Uterus (tissue), 4 donors: Measurements from ENCODE around the gene MRM1. TPM values are rescaled to one million over a fixed set of nuclear protein-coding genes. Genes with fewer than 3 reads are reported as not detected.
A peak's percentile ranks its signal among the peaks of the same experiment; 100 is the strongest.
"Not testable (repeated sequence)": the region's sequence is repeated elsewhere in the genome, so short reads cannot be mapped to it uniquely, and the experiment has no call there.

Experiments used
- DNase-seq, 2 donors: peaks; one replicate each; pipeline ENCODE4 v3.0.0-alpha.2; 2019 to 2020
- H3K27ac ChIP-seq, 2 donors: fragments of 200-600 bp; sonication (generic); 1 replicate in 1 of 2; 2 replicates in 1 of 2; pipeline ENCODE4 v1.5.1; 2016 to 2018
- H3K27me3 ChIP-seq, 2 donors: fragments of 200-600 bp; sonication (generic); one replicate each; pipeline ENCODE4 v1.5.1; 2018 to 2019; ENCODE audit warnings: control low read depth in 1 of 2
- H3K36me3 ChIP-seq, 2 donors: fragments of 200-600 bp; sonication (generic); one replicate each; pipeline ENCODE4 v1.5.1; 2019; ENCODE audit warnings: control low read depth in 1 of 2
- H3K4me1 ChIP-seq, 2 donors: fragments of 200-600 bp; sonication (generic); one replicate each; pipeline ENCODE4 v1.5.1; 2018 to 2019; ENCODE audit warnings: control low read depth in 1 of 2
- H3K4me3 ChIP-seq, 2 donors: fragments of 200-600 bp; sonication (generic); 1 replicate in 1 of 2; 2 replicates in 1 of 2; pipeline ENCODE4 v1.5.1; 2018 to 2019; ENCODE audit warnings: mild to moderate bottlenecking in 1 of 2
- H3K9me3 ChIP-seq, 2 donors: fragments of 200-600 bp; sonication (generic); one replicate each; pipeline ENCODE4 v1.5.1; 2019; ENCODE audit warnings: control low read depth in 1 of 2
- POLR2A ChIP-seq, 2 donors: fragments of 450-650 bp; IDR thresholded peaks; one replicate each; pipeline ENCODE4 v1.6.1; 2016; ENCODE audit warnings: antibody characterized with exemption in 2 of 2, mild to moderate bottlenecking in 1 of 2, moderate library complexity in 1 of 2
- intact Hi-C: fragments of 100-400 bp; cut with DNase I; formaldehyde crosslinking; loops from one replicate; pipeline ENCODE4 v1.15.1; 2023; ENCODE audit warnings: low total_unique reads
- total RNA-seq, 4 donors: library from RNA; depleted of rRNA in 3 of 4; stranded (reverse); fragments of >200 nt in 3 of 4; gene quantifications; one replicate each; pipeline versions ENCODE4 v1.1.0 to v1.2.4, GENCODE V29; 2014 to 2023
- TF ChIP-seq, protein P1 (sequence below), 4 experiments: fragments of 200-600 bp in 2 of 4; fragments of 450-650 bp in 2 of 4; sonication (generic) in 2 of 4; IDR thresholded peaks; one replicate each; pipeline ENCODE4 v1.5.1; 2016 to 2019; ENCODE audit warnings: antibody characterized with exemption in 4 of 4, mild to moderate bottlenecking in 2 of 4, moderate library complexity in 1 of 4
- donor health status: DM: yes; HTN: yes; CAD: no.

MRM1 gene
- total RNA-seq, 4 donors from 2014 or later: 3.7 to 8.5 (median 4.6) TPM; not detected in 1

DNA sequence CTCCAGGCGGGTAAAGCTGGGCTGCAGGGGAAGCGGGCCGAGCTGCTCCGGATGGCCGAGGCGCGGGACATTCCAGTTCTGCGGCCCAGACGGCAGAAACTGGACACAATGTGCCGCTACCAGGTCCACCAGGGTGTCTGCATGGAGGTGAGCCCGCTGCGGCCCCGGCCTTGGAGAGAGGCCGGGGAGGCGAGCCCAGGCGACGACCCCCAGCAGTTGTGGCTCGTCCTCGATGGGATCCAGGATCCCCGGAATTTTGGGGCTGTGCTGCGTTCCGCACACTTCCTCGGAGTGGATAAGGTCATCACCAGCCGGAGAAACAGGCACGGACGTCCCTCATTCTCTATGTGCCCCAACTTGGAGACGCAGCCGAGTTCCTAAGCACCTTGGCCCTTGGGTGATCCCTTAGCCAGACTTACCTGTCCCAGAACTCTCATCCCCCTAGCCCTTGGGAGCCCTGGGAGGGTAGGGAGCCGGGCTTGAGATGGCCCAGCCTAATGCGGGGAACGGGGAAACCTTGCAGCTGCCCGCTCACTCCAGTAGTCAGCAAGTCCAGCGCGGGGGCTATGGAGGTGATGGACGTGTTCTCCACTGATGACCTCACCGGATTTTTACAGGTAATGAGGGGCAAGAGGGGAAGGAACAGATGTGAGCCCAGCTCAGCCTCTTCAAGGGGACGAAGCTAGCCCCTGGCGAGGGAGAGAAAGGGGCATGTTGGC lies 806 bp downstream of the MRM1 start:
- peak; percentile 22 to 24 for DNase-seq

DNA sequence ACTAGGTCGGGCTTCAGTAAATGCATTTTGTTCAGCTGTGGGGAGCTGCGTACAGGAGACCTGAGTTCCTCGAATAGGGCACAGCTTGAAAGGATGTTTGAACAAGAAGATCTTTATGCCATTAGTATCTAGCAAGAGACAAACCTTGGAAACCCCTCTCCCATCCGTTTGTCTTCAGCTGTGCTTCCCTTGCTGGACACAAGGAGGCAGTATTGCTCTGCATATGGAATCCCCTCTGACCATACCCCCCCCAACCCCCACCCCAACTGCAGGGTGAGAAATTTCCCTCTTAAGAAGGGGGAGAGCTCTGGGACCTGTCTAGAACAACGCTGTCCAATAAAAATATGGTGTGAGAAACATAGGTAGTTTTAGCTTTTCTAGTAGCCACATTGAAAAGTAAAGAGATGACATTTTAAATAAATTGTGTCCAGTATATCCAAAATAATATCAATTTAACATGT lies 1.6 kb downstream of the MRM1 start:
- intact Hi-C loops: loop anchor here (10.0 kb wide), 1 partner anchor 442 kb away; no protein-coding TSS in a partner anchor
- DNase-seq: peak; percentile 36 to 65
- H3K27me3 ChIP-seq: no peaks in the 10 kb centered on the region
- no peaks in the 10 kb centered on the region for H3K9me3 ChIP-seq
- no peak for TF ChIP-seq POLR2A (IDR thresholded peaks at IDR 0.05)
- TF ChIP-seq, protein P1, sequence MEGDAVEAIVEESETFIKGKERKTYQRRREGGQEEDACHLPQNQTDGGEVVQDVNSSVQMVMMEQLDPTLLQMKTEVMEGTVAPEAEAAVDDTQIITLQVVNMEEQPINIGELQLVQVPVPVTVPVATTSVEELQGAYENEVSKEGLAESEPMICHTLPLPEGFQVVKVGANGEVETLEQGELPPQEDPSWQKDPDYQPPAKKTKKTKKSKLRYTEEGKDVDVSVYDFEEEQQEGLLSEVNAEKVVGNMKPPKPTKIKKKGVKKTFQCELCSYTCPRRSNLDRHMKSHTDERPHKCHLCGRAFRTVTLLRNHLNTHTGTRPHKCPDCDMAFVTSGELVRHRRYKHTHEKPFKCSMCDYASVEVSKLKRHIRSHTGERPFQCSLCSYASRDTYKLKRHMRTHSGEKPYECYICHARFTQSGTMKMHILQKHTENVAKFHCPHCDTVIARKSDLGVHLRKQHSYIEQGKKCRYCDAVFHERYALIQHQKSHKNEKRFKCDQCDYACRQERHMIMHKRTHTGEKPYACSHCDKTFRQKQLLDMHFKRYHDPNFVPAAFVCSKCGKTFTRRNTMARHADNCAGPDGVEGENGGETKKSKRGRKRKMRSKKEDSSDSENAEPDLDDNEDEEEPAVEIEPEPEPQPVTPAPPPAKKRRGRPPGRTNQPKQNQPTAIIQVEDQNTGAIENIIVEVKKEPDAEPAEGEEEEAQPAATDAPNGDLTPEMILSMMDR (IDR thresholded peaks at IDR 0.05): peak; percentile 47 to 74 (median 52)
- no peak overlapping the region for H3K27ac ChIP-seq
- peak overlapping the region; percentile 70 to 84 for H3K4me3 ChIP-seq
- H3K4me1 ChIP-seq: peaks cover 0 to 8% of the 10 kb centered on the region in 2 donors
- H3K36me3 ChIP-seq: no peaks in the 10 kb centered on the region

More for the DNA sequence above, 806 bp downstream of the MRM1 start:
- Histone ChIP-seq H3K27ac (peak overlapping the region in 1 of 2 donors; percentile 77), H3K4me3 (peak overlapping the region; percentile 70 to 84), H3K36me3 (no peaks in the 10 kb centered on the region), H3K9me3 (no peaks in the 10 kb centered on the region), H3K4me1 (peaks cover 0 to 8% of the 10 kb centered on the region in 2 donors), H3K27me3 (no peaks in the 10 kb centered on the region)
- intact Hi-C loops: loop anchor here (10.0 kb wide), 1 partner anchor 443 kb away; no protein-coding TSS in a partner anchor
- TF ChIP-seq POLR2A (IDR thresholded peaks at IDR 0.05): no peak
- TF ChIP-seq, protein P1 (IDR thresholded peaks at IDR 0.05): no peak

DNA sequence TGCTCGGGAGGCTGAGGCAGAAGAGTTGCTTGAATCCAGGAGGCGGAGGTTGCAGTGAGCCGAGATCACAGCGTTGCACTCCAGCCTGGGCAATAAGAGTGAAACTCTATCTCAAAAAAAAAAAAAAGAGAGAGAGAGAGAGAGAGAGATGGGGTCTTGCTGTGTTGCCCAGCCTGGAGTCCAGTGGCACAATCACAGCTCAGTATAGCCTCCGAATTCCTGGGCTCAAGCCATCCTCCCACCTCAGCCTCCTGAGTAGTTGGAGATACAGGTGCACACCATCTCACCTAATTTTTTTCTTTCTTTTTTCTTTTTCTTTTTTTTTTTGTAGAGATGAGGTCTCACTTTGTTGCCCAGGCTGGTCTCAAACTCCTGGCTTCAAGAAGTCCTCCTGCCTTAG lies 3.6 kb downstream of the MRM1 start:
- not testable (repeated sequence) for H3K27me3 ChIP-seq, DNase-seq, H3K4me3 ChIP-seq, H3K36me3 ChIP-seq, H3K4me1 ChIP-seq, H3K27ac ChIP-seq, H3K9me3 ChIP-seq
- intact Hi-C loops: loop anchor here (10.0 kb wide), 1 partner anchor 440 kb away; no protein-coding TSS in a partner anchor

DNA sequence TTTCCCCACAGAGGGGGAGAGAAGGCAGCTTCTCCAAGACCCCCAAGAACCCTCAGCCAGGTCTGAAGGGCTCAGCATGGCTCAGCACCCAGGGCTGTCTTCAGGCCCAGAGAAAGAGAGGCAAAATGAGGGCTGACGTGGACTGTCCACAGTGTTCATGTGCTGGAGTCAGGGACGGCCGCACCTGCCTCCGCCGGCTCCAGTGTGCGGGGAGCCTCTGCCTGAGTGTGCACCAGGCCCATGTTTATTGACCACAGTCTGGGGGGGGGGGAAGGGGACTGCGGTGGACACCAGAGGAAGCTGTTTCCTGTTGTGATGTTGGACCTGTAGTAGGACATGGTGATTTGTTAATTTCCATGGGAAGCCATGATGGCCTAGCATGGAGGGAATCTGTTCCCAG lies 6.9 kb downstream of the MRM1 start:
- Histone ChIP-seq H3K4me1 (no peaks in the 10 kb centered on the region), H3K4me3 (no peak overlapping the region), H3K27ac (no peak overlapping the region), H3K9me3 (no peaks in the 10 kb centered on the region), H3K36me3 (no peaks in the 10 kb centered on the region), H3K27me3 (no peaks in the 10 kb centered on the region)
- intact Hi-C loops: loop anchor here (10.0 kb wide), 1 partner anchor 437 kb away; no protein-coding TSS in a partner anchor
- TF ChIP-seq POLR2A (IDR thresholded peaks at IDR 0.05): no peak
- TF ChIP-seq, protein P1 (IDR thresholded peaks at IDR 0.05): no peak
- no peak for DNase-seq

DNA sequence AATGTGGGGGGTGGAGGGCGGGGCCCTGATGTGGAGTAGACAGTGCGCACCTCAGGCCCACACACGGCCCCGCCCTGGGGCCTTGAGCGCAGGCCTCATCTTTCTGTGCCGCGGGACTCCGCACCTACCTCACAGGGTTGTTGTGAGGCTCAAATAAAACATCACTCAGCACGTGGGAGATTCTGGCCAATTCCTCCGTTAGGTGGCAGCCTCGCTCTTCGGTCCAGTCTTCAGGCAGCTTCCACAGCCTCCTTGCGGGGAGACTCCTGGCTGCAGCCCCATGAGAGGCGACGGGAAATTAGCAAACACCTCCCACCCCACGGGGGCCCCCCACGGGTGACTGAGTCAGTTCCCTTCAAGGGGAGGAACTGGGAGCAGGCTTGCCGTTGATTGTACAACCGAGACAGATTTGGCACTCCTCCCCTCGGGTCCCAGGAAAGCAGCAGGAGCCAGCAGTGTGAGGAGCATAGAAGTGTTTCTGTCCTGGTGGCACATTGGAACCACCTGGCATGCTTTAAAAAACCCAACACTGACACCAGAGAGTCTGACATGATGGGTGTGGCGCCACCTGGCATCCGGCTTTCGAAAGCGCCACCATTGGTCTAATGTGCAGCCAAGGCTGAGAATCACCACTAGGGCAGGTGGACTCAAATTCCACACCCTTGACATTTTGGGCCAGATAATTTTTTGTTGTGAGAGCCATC lies 7.6 kb downstream of the MRM1 start:
- no peak for TF ChIP-seq POLR2A (IDR thresholded peaks at IDR 0.05)
- TF ChIP-seq, protein P1 (IDR thresholded peaks at IDR 0.05): peak; percentile 26 to 46 (median 29)
- no peak overlapping the region for H3K27ac ChIP-seq
- no peaks in the 10 kb centered on the region for H3K9me3 ChIP-seq
- intact Hi-C loops: loop anchor here (10.0 kb wide), 1 partner anchor 436 kb away; no protein-coding TSS in a partner anchor
- no peaks in the 10 kb centered on the region for H3K4me1 ChIP-seq
- H3K27me3 ChIP-seq: no peaks in the 10 kb centered on the region
- no peak overlapping the region for H3K4me3 ChIP-seq
- DNase-seq: peak; percentile 32 to 45
- H3K36me3 ChIP-seq: no peaks in the 10 kb centered on the region
